GM19023 (cell line): ENCODE results near the gene FAM53A.

ENCODE experiments used
- ATAC-seq: cut with Tn5 transposase; IDR thresholded peaks from one replicate; pipeline ENCODE4 v1.9.1; 2021; ENCODE audit warnings: mild to moderate bottlenecking, moderate library complexity; ENCODE audit not compliant: unreplicated experiment

FAM53A gene

GRCh38 chr4:1661695-1662094 is 22.4 kb downstream of the FAM53A start:
- no peak for ATAC-seq

GRCh38 chr4:1660948-1661677 is 23.0 kb downstream of the FAM53A start:
- ATAC-seq = no peak

- ATAC-seq = no peak
These were observed 24.7 kb downstream of the FAM53A start for GRCh38 chr4:1659104-1660043.

GRCh38 chr4:1658581-1658980 is 25.5 kb downstream of the FAM53A start:
- no peak for ATAC-seq

- ATAC-seq = no peak
These were observed 26.0 kb downstream of the FAM53A start for GRCh38 chr4:1658146-1658545.

GRCh38 chr4:1656986-1657385 is 27.1 kb downstream of the FAM53A start:
- no peak for ATAC-seq

GRCh38 chr4:1656132-1656531 is 28.0 kb downstream of the FAM53A start:
- no peak for ATAC-seq

- ATAC-seq = no peak
These were observed 28.4 kb downstream of the FAM53A start for GRCh38 chr4:1655676-1656075.

- ATAC-seq = no peak
These were observed 29.0 kb downstream of the FAM53A start for GRCh38 chr4:1655081-1655480.

GRCh38 chr4:1654216-1654955 is 29.7 kb downstream of the FAM53A start:
- no peak for ATAC-seq

GRCh38 chr4:1653776-1654175 is 30.3 kb downstream of the FAM53A start:
- no peak for ATAC-seq

GRCh38 chr4:1652088-1652487 is 32.0 kb downstream of the FAM53A start:
- no peak for ATAC-seq

- ATAC-seq = no peak
These were observed 32.5 kb downstream of the FAM53A start for GRCh38 chr4:1651609-1652008.

GRCh38 chr4:1648962-1649361 is 35.2 kb downstream of the FAM53A start:
- ATAC-seq = no peak

- ATAC-seq = no peak
These were observed 36.7 kb downstream of the FAM53A start for GRCh38 chr4:1647432-1647831.

- ATAC-seq = no peak
These were observed 37.4 kb downstream of the FAM53A start for GRCh38 chr4:1646690-1647089.

- no peak for ATAC-seq
These were observed 39.0 kb downstream of the FAM53A start for GRCh38 chr4:1644891-1645657.

GRCh38 chr4:1643971-1644735 is 40.0 kb downstream of the FAM53A start:
- ATAC-seq = no peak

- ATAC-seq = no peak
These were observed 41.7 kb downstream of the FAM53A start for GRCh38 chr4:1642196-1642951.
